Endodermal cell (in vitro differentiated cells): Measurements from ENCODE around the gene PTPN20. TPM values are rescaled to one million over a fixed set of nuclear protein-coding genes. Genes with fewer than 3 reads are reported as not detected.

Experiments
- DNase-seq: peaks from one replicate; pipeline ENCODE4 v3.0.0-alpha.2; 2017
- H3K27ac ChIP-seq: 2 replicates; pipeline ENCODE4 v1.5.1; 2013; ENCODE audit warnings: mild to moderate bottlenecking, low read depth, low read length, moderate library complexity
- H3K27me3 ChIP-seq: 2 replicates; pipeline ENCODE4 v1.6.1; 2013; ENCODE audit warnings: mild to moderate bottlenecking, low read length, moderate library complexity; ENCODE audit not compliant: insufficient read depth, control insufficient read depth, poor library complexity, severe bottlenecking
- H3K36me3 ChIP-seq: 2 replicates; pipeline ENCODE4 v1.7.0; 2013; ENCODE audit warnings: mild to moderate bottlenecking, low read length, moderate library complexity; ENCODE audit not compliant: control insufficient read depth, insufficient read depth
- H3K4me1 ChIP-seq: one replicate; pipeline ENCODE4 v1.7.0; 2013; ENCODE audit warnings: low read length; ENCODE audit not compliant: control insufficient read depth, insufficient read depth
- H3K4me3 ChIP-seq: 2 replicates; pipeline ENCODE4 v1.5.1; 2013; ENCODE audit warnings: mild to moderate bottlenecking, low read length, moderate library complexity
- H3K9ac ChIP-seq: 2 replicates; pipeline ENCODE4 v1.6.1; 2013; ENCODE audit warnings: mild to moderate bottlenecking, low read length, moderate library complexity; ENCODE audit not compliant: poor library complexity, severe bottlenecking; ENCODE audit errors: extremely low read depth
- H3K9me3 ChIP-seq: 2 replicates; pipeline ENCODE4 v1.6.1; 2013; ENCODE audit warnings: mild to moderate bottlenecking, low read length, moderate library complexity; ENCODE audit not compliant: control insufficient read depth
- H3K27ac Mint-ChIP-seq: 2 replicates; pipeline ENCODE4 v1.8.0; 2020; ENCODE audit warnings: mixed read lengths
- H3K27me3 Mint-ChIP-seq: 2 replicates; pipeline ENCODE4 v1.8.0; 2021; ENCODE audit warnings: mild to moderate bottlenecking, mixed read lengths; ENCODE audit not compliant: insufficient read depth
- H3K36me3 Mint-ChIP-seq: 2 replicates; pipeline ENCODE4 v1.8.0; 2020; ENCODE audit warnings: low read depth, mixed read lengths
- H3K4me1 Mint-ChIP-seq: 2 replicates; pipeline ENCODE4 v1.8.0; 2020; ENCODE audit warnings: mixed read lengths
- H3K4me3 Mint-ChIP-seq: 2 replicates; pipeline ENCODE4 v1.8.0; 2020; ENCODE audit warnings: mild to moderate bottlenecking, moderate library complexity, mixed read lengths
- H3K9me3 Mint-ChIP-seq: 2 replicates; pipeline ENCODE4 v1.8.0; 2020; ENCODE audit warnings: mild to moderate bottlenecking, mixed read lengths
- CTCF ChIP-seq: fragments of 200-600 bp; sonication (generic); conservative IDR thresholded peaks from 2 replicates; pipeline ENCODE4 v1.5.0; 2021; ENCODE audit warnings: antibody characterized with exemption, mild to moderate bottlenecking
- WGBS, 2 experiments: methylation state at CpG; one replicate each; pipeline versions ENCODE4 v1.1.5 to v1.1.7; 2013; ENCODE audit warnings: missing lambda C conversion rate in 2 of 2, mixed read lengths in 1 of 2; ENCODE audit not compliant: insufficient coverage in 1 of 2, insufficient read length in 1 of 2; 5-methylcytosine and 5-hydroxymethylcytosine counted together
- total RNA-seq, 2 donors: library from RNA; stranded (reverse); fragmentation: NEBNext Ultra II Directional in 1 of 2; extraction: Animal tissue kit (Norgen Biotek cat#: 25700) in 1 of 2; gene quantifications; 2 replicates in 1 of 2; 3 replicates in 1 of 2; pipeline ENCODE4 v1.2.1, GENCODE V29; 2021

PTPN20 gene
- total RNA-seq, 2 donors from 2014 or later = 0.53 TPM; not detected in 1

GRCh38 chr10:47044741-47045140, 133.5 kb downstream of the PTPN20 start:
- H3K9me3 Mint-ChIP-seq = no peaks in the 10 kb centered on the region
- no peaks in the 10 kb centered on the region for H3K9me3 ChIP-seq

GRCh38 chr10:47045331-47045861, 134.2 kb downstream of the PTPN20 start:
- no peaks in the 10 kb centered on the region for H3K9me3 ChIP-seq
- H3K9ac ChIP-seq = no peak overlapping the region
- no peaks in the 10 kb centered on the region for H3K27me3 Mint-ChIP-seq
- no peaks in the 10 kb centered on the region for H3K9me3 Mint-ChIP-seq
- H3K27ac Mint-ChIP-seq = no peak overlapping the region
- 83 to 89% methylated on average over 2 to 8 of the region's 8 CpGs for WGBS, 2 experiments
- H3K27ac ChIP-seq = no peak overlapping the region
- H3K4me1 ChIP-seq = no peaks in the 10 kb centered on the region
- no peaks in the 10 kb centered on the region for H3K36me3 Mint-ChIP-seq
- no peak for TF ChIP-seq CTCF
- no peaks in the 10 kb centered on the region for H3K4me1 Mint-ChIP-seq
- no peak overlapping the region for H3K4me3 Mint-ChIP-seq
- no peaks in the 10 kb centered on the region for H3K36me3 ChIP-seq
- DNase-seq = no peak
- no peaks in the 10 kb centered on the region for H3K27me3 ChIP-seq
- H3K4me3 ChIP-seq = no peak overlapping the region

More at GRCh38 chr10:47044741-47045140, 133.5 kb downstream of the PTPN20 start:
- Histone ChIP-seq H3K27me3 (no peaks in the 10 kb centered on the region), H3K9ac (no peak overlapping the region), H3K4me3 (no peak overlapping the region), H3K36me3 (no peaks in the 10 kb centered on the region), H3K4me1 (no peaks in the 10 kb centered on the region), H3K27ac (no peak overlapping the region)
- Mint-ChIP-seq H3K27ac (no peak overlapping the region), H3K36me3 (no peaks in the 10 kb centered on the region), H3K27me3 (no peaks in the 10 kb centered on the region), H3K4me3 (no peak overlapping the region), H3K4me1 (no peaks in the 10 kb centered on the region)
- no peak for DNase-seq
- TF ChIP-seq CTCF = no peak
- 80 to 92% methylated on average over 1 to 2 of the region's 2 CpGs for WGBS, 2 experiments

GRCh38 chr10:47046321-47047126, 135.3 kb downstream of the PTPN20 start:
- Mint-ChIP-seq H3K27ac (peak overlapping the region; percentile 44), H3K4me1 (no peaks in the 10 kb centered on the region)

More at GRCh38 chr10:47046321-47047126, 135.3 kb downstream of the PTPN20 start:
- H3K27ac ChIP-seq = no peak overlapping the region
- no peak overlapping the region for H3K4me3 Mint-ChIP-seq
- no peaks in the 10 kb centered on the region for H3K36me3 Mint-ChIP-seq
- no peaks in the 10 kb centered on the region for H3K9me3 Mint-ChIP-seq
- no peak overlapping the region for H3K4me3 ChIP-seq
- no peaks in the 10 kb centered on the region for H3K4me1 ChIP-seq
- H3K27me3 ChIP-seq = no peaks in the 10 kb centered on the region
- no peaks in the 10 kb centered on the region for H3K9me3 ChIP-seq
- WGBS, 2 experiments = 91 to 92% methylated on average over 9 to 20 of the region's 20 CpGs
- DNase-seq = peak; percentile 22
- H3K36me3 ChIP-seq = no peaks in the 10 kb centered on the region
- H3K9ac ChIP-seq = no peak overlapping the region
- no peaks in the 10 kb centered on the region for H3K27me3 Mint-ChIP-seq
- no peak for TF ChIP-seq CTCF
